ENCODE results near the gene EIPR1.

DNA sequence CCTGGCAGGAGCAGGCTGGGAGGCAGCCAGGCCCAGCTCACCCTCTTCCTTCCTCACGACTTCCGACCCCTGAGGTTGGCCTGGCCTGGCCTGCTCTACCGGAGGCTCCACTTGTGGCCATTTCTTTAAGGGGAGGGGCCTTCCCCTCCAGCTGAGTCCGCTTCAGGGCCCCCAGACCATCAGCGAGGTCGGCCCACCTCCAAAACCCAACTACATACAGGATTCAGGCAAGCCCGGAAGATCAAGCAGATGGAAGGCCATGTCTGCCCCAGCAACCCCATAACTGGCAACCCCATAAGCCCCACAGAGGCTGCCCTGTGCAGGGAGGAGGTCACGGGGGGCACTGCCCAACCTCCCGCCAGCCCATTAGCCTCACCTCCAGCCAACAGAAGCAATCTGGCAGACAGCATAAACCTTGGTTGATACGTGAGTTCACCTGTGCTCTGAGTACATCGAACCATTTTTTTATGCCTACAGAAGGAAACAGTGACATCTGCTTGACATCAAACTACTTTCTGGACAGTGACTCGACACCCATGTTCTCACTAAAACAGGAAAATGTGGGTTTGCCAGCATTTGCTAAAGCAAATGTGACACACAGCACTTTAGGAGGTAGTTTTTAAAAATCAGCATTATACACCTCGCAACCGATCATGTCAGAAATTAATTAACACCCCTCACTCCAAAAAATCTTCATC, 98.9 kb downstream of the EIPR1 start:
- TF ChIP-seq POLR2AphosphoS5 (IDR thresholded peaks at IDR 0.05; ENCODE audit: borderline replicate concordance, low read depth, low read length) (no peak), EZH2 (IDR thresholded peaks at IDR 0.05) (no peak)

Measured in SK-N-MC (cell line).